Muscle of leg (tissue), 11 donors: ENCODE measurements around the gene FAS. TPM values are rescaled to one million over a fixed set of nuclear protein-coding genes. Genes with fewer than 3 reads are reported as not detected.

Experiments
- DNase-seq: peaks from one replicate; pipeline ENCODE4 v3.0.0; 2013
- H3K27ac ChIP-seq: one replicate; pipeline ENCODE4 v1.5.1; 2013; ENCODE audit warnings: mild to moderate bottlenecking, low read length, control low read depth
- H3K27me3 ChIP-seq: one replicate; pipeline ENCODE4 v1.6.1; 2013; ENCODE audit warnings: low read length; ENCODE audit not compliant: control insufficient read depth, insufficient read depth
- H3K36me3 ChIP-seq: one replicate; pipeline ENCODE4 v1.6.1; 2013; ENCODE audit warnings: low read length; ENCODE audit not compliant: control insufficient read depth, insufficient read depth
- H3K4me1 ChIP-seq: one replicate; pipeline ENCODE4 v1.6.1; 2013; ENCODE audit warnings: low read length; ENCODE audit not compliant: control insufficient read depth, insufficient read depth
- H3K4me3 ChIP-seq: one replicate; pipeline ENCODE4 v1.5.1; 2013; ENCODE audit warnings: low read length, control low read depth
- H3K9me3 ChIP-seq: replicated peaks from 2 replicates; pipeline ENCODE4 v1.6.1; 2013; ENCODE audit warnings: low read depth, low read length; ENCODE audit not compliant: control insufficient read depth
- WGBS: methylation state at CpG from one replicate; pipeline ENCODE4 v1.1.5; 2013; ENCODE audit warnings: missing lambda C conversion rate; ENCODE audit not compliant: insufficient coverage; 5-methylcytosine and 5-hydroxymethylcytosine counted together
- polyA plus RNA-seq, 8 donors: library from polyadenylated mRNA; unstranded; fragments of 120-200 nt; gene quantifications; one replicate each; pipeline versions ENCODE4 v1.2.1 to v1.2.3, GENCODE V29; 2013; ENCODE audit warnings: inconsistent platforms in 1 of 8, low replicate concordance in 1 of 8; ENCODE audit not compliant: insufficient read length in 8 of 8, insufficient read depth in 1 of 8
- total RNA-seq: library from RNA; stranded (reverse); fragments of 120-200 nt; gene quantifications from one replicate; pipeline ENCODE4 v1.2.4, GENCODE V29; 2013

Gene FAS
- total and polyA plus RNA-seq, 9 donors: 5.6 to 12.1 (median 7.7) TPM

DNA sequence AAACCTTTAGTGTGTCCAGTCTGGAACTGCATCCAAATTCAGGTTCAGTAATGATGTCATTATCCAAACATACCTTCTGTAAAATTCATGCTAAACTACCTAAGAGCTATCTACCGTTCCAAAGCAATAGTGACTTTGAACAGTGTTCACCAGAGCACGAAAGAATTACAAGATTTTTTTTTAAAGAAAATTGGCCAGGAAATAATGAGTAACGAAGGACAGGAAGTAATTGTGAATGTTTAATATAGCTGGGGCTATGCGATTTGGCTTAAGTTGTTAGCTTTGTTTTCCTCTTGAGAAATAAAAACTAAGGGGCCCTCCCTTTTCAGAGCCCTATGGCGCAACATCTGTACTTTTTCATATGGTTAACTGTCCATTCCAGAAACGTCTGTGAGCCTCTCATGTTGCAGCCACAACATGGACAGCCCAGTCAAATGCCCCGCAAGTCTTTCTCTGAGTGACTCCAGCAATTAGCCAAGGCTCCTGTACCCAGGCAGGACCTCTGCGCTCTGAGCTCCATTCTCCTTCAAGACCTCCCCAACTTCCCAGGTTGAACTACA, 694 bp upstream of the FAS start:
- 6% methylated on average over 4 of the region's 8 CpGs for WGBS
- no peaks in the 10 kb centered on the region for H3K9me3 ChIP-seq
- no peaks in the 10 kb centered on the region for H3K36me3 ChIP-seq
- H3K27ac ChIP-seq: peak overlapping the region; percentile 95
- peak overlapping the region; percentile 82 for H3K4me3 ChIP-seq
- no peaks in the 10 kb centered on the region for H3K27me3 ChIP-seq
- H3K4me1 ChIP-seq: peaks cover 10% of the 10 kb centered on the region
- peak; percentile 91 for DNase-seq

DNA sequence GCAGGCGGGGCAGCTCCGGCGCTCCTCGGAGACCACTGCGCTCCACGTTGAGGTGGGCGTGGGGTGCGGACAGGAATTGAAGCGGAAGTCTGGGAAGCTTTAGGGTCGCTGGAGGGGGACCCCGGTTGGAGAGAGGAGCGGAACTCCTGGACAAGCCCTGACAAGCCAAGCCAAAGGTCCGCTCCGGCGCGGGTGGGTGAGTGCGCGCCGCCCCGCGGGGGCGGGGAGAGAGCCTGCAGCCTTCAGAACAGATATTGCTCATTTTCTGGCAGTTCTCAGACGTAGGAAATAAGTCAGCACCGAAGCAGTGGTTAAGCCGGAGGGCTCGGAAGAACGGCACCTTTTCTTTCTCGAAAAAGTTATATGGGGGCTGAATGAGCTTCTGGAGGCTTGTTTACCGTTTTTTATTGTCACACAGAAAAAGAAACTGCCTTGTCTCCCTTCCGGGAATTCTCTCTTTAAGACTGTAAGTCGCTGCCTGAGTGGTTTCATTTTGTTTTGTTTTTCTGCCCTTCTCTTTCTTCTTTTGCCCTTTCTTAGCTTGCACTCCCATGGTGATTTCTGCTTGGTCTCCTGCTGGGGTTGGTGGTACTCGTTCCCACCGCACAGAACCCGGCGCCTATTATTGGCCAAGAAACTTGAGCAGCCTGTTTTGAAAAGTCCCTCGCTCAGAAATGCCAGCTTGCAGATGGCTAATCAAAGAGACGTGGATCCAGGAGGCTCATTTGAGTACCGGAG, 732 bp downstream of the FAS start:
- under 1% methylated on average over 38 of the region's 38 CpGs for WGBS
- H3K4me1 ChIP-seq: peaks cover 10% of the 10 kb centered on the region

DNA sequence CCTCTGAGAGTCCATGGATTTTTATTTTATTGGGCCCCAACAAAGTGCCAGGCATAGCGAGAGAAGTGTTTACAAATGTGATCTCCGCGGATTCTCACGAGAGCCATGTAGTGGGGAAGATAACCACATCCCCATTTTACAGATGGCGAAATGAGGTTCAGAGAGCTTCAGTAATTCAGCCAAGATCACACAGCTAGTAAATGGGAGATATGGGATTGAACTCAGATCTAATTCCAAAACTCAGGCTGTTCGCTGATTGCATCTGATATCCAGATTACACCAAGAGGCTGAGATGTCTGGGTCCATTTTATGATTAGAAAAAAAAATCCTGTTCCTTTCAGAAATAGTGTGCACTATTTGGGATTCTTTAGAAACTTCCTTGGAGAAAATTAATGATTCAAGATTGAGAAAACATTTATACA, 1.3 kb downstream of the FAS start:
- Histone ChIP-seq H3K9me3 (no peaks in the 10 kb centered on the region), H3K4me3 (peak overlapping the region; percentile 82), H3K36me3 (no peaks in the 10 kb centered on the region), H3K4me1 (peaks cover 10% of the 10 kb centered on the region), H3K27me3 (no peaks in the 10 kb centered on the region), H3K27ac (peak overlapping the region; percentile 95)
- WGBS: no CpG with 5 or more reads among the region's 6 CpGs
- DNase-seq: no peak

More for the DNA sequence above, 732 bp downstream of the FAS start:
- Histone ChIP-seq H3K27ac (peak overlapping the region; percentile 95), H3K9me3 (no peaks in the 10 kb centered on the region), H3K27me3 (no peaks in the 10 kb centered on the region), H3K36me3 (no peaks in the 10 kb centered on the region), H3K4me3 (peak overlapping the region; percentile 82)
- DNase-seq: peak; percentile 89

DNA sequence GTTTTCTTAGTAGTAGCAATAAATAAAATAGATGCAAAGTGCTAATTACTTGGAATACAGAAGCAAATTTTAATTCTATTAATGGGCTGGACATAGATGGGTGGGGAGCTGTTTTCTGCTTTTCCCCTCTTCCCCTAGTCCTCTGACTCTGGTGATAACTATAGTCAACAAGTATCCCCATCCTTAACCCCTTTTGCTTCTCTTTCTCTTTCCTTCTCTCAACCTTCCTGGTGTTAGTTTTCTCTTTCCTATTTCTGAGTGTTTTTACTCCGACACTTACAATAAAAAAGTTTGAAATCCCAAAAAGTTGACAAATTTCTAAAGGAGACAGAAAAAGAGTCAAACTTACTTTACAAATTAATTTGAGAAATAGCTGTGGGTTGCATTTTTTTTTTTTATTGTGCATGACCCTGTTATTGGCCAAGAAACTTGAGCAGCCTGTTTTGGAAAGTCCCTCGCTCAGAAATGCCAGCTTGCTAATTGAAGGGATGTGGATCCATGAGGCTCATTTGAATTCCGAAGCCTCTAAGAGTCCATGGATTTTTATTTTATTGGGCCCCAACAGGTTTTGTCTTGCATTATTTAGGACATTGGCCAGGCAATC, 2.4 kb downstream of the FAS start:
- DNase-seq: peak; percentile 49
- Histone ChIP-seq H3K4me1 (peaks cover 10% of the 10 kb centered on the region), H3K9me3 (no peaks in the 10 kb centered on the region), H3K4me3 (no peak overlapping the region), H3K36me3 (no peaks in the 10 kb centered on the region), H3K27ac (peak overlapping the region; percentile 53), H3K27me3 (no peaks in the 10 kb centered on the region)
- no CpG with 5 or more reads among the region's 3 CpGs for WGBS

DNA sequence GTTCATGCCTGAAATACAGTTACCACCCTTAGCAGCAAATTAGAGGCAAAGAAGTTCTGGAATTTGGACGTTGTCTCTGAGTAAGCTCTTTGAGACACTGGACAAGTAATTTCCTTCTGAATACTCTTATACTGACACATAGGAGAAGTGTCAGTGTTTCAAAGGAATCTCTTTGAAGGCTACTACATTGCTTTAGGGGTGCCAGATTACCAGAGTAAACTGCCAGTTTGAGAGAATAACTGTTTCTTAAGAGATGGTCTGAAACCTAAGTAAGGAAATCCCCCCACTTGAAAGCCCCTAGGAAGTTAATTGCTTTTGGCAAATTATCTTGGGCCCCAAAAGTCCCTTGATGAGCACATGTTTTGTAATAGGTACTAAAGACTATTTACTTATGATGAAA, 3.4 kb downstream of the FAS start:
- Histone ChIP-seq H3K27ac (no peak overlapping the region), H3K27me3 (no peaks in the 10 kb centered on the region), H3K36me3 (no peaks in the 10 kb centered on the region), H3K9me3 (no peaks in the 10 kb centered on the region), H3K4me1 (peaks cover 10% of the 10 kb centered on the region), H3K4me3 (no peak overlapping the region)
- no peak for DNase-seq
- no CpG with 5 or more reads among the region's 1 CpG for WGBS

DNA sequence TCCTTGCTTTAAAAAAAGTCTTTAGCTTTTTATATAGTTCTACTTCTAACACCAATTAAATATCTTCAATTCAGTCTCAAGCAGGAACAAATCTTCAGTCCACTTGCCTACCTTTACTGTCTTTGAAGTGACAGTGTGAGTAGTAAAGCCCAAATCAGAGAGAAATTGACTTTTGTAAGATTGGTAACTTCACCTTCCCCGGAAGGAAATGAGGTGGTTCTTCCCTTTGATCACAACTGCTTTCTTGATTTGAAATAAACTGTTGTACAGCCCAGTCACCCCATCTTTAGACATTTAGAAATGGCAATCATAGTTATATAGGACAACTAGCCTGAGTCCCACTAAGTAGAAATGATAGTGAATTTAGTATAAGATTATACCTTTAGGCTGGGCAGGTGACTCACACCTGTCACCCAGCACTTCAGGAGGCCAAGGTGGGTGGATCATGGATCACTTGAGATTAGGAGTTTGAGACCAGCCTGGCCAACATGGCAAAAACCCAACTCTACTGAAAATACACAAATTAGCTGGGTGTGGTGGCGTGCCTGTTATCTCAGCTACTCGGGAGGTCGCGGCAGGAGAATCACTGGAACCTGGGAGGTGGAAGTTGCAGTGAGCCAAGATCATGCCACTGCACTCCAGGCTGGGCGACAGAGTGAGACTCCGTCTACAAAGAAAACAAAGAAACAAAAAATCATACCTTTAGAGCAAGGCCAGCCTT, 4.7 kb downstream of the FAS start:
- Histone ChIP-seq H3K9me3 (no peaks in the 10 kb centered on the region), H3K4me1 (peaks cover 6% of the 10 kb centered on the region), H3K36me3 (no peaks in the 10 kb centered on the region), H3K4me3 (no peak overlapping the region), H3K27ac (no peak overlapping the region), H3K27me3 (no peaks in the 10 kb centered on the region)
- WGBS: no CpG with 5 or more reads among the region's 7 CpGs
- no peak for DNase-seq

DNA sequence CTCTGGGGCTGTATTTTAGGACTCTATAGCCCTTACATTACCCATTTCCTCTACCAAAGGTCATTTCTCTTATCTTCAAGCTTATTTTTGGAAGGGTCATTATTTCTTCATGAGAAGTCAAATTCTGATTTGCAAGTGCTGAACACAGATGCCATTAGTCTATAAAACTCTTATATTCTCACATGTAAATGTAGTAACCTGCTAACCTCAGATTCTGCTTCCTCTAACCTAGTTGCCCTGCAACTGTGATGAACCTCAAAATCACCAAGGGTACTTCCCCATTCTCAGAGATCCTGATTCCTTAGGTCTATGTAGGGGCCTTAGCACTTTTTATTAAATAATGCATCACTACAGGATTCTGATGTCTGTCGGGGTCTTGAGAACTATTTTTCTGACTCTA, 6.3 kb downstream of the FAS start:
- no peak overlapping the region for H3K27ac ChIP-seq

DNA sequence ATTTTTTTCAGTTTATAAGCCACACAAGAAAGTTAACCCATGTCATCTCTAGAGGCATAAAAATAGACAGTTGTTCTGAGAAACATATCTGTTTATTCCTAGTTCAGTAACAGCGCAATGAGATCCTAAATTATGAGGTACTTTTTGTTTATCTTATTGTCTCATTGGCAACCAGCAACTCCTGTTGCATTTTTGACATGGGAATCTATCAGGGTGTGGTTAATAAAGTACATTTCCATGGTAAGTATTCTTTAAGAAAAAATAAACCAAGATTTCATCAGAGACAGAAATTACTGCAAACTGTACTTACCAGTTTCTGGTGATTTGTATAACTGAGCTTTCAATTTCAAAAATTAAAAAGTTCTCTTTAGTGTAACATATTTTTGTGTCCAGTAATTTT, 9.0 kb downstream of the FAS start:
- Histone ChIP-seq H3K27me3 (no peaks in the 10 kb centered on the region), H3K4me1 (peaks cover 5% of the 10 kb centered on the region), H3K27ac (peak overlapping the region; percentile 48), H3K4me3 (no peak overlapping the region), H3K36me3 (peaks cover 4% of the 10 kb centered on the region), H3K9me3 (no peaks in the 10 kb centered on the region)
- WGBS: no CpG with 5 or more reads among the region's 1 CpG
- peak; percentile 55 for DNase-seq

More for the DNA sequence above, 6.3 kb downstream of the FAS start:
- no peaks in the 10 kb centered on the region for H3K9me3 ChIP-seq
- no peaks in the 10 kb centered on the region for H3K36me3 ChIP-seq
- no peak for DNase-seq
- no CpG with 5 or more reads among the region's 1 CpG for WGBS
- H3K27me3 ChIP-seq: no peaks in the 10 kb centered on the region
- no peak overlapping the region for H3K4me3 ChIP-seq
- H3K4me1 ChIP-seq: peaks cover 8% of the 10 kb centered on the region

DNA sequence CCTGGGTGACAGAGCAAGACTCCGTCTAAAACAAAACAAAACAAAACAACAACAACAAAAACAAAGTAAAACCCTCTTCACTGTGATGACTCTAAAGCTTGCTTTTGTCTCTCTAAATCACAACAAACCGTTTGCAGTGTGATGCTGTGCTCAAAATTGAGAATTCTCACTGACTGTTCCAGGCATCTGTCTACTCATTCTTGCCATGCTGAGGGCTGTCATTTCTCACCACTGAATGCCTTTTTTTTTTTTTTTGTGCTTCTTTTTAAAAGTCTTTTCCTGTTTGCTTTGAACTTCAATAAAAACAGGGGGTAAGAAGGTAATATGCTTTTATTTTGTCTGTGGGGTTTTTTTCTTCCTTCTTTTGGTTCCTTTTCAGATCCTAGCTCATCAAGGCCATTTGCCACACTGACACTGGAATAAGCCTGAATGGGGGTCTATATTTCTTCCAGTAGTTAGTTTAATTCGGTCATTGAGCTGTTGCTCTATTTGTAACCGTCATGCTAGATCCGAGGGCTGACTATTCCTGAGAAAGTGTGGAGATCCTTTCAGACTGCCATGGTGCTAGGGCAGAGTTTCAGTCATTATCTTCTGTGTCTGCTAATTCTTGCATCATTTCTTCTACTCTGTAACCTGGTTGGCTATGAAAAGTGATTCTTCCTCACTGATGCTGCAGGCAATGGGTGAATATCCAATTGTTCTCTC, 10.6 kb downstream of the FAS start:
- peaks cover 5% of the 10 kb centered on the region for H3K4me1 ChIP-seq
- H3K4me3 ChIP-seq: no peak overlapping the region
- WGBS: 73% methylated on average over 3 of the region's 5 CpGs
- no peak for DNase-seq
- no peak overlapping the region for H3K27ac ChIP-seq
- peaks cover 4% of the 10 kb centered on the region for H3K36me3 ChIP-seq
- no peaks in the 10 kb centered on the region for H3K27me3 ChIP-seq
- H3K9me3 ChIP-seq: no peaks in the 10 kb centered on the region
